Measurements from ENCODE around the gene TYW3. TPM values are rescaled to one million over a fixed set of nuclear protein-coding genes. Genes with fewer than 3 reads are reported as not detected.

The TYW3 gene
- total and polyA plus RNA-seq, 2 of the 13 experiments (the other 11 are each of a cell fraction or from before 2014, with no cell fraction given) = 17.6 to 45.8 TPM

DNA sequence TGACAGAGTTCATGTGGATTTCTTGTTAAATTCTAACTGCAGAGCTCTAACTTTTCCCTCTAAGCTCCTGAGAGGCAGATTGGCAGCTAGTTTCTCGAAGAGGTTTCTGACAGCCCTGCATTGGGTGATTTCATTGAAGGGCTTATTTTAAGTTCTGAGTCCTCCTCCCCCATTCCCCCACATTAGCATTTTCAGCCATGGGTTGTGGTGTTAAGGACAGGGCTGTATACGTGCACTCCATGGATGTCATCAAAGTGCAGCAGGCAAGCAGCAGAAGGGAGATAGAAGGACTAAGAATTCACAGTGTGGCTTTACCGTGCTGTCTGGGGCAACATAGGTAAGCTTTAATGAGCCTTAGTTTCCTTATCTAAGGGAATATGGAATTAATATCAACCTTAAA, 19.1 kb upstream of the TYW3 start:
- Histone ChIP-seq H2AFZ (ENCODE audit: low read length) (no peak overlapping the region), H3K79me2 (ENCODE audit: insufficient read depth, low read length) (peaks cover 2% of the 10 kb centered on the region), H3K9me3 (ENCODE audit: low read length) (no peaks in the 10 kb centered on the region), H3K4me3 (replicated peaks in 1 of 3; ENCODE audit: insufficient read depth in 1 of 3, low read depth in 2 of 3, low read length in 3 of 3) (no peak overlapping the region), H3K4me2 (ENCODE audit: low read depth, low read length) (no peak overlapping the region), H3K27ac (ENCODE audit: extremely low read length, insufficient read depth, low read length) (no peak overlapping the region), H3K27me3 (ENCODE audit: control insufficient read depth in 1 of 2, insufficient read depth in 2 of 2, low read length in 2 of 2) (no peaks in the 10 kb centered on the region), H4K20me1 (ENCODE audit: insufficient read depth, low read length) (peaks cover 3% of the 10 kb centered on the region; the same call in 1 of the 2 replicates), H3K9ac (ENCODE audit: insufficient read depth, low read depth, low read length) (no peak overlapping the region), H3K4me1 (ENCODE audit: insufficient read depth, low read length) (no peaks in the 10 kb centered on the region), H3K36me3 (replicated peaks in 1 of 2; ENCODE audit: control insufficient read depth in 1 of 2, insufficient read depth in 2 of 2, low read length in 2 of 2) (peaks cover 25 to 94% of the 10 kb centered on the region in 2 experiments)
- ATAC-seq (no peak), FAIRE-seq (no peak), DNase-seq (ENCODE audit: low spot score) (no peak)
- TF ChIP-seq PTBP1 (IDR thresholded peaks at IDR 0.05; ENCODE audit: low read depth, low read length, poor library complexity, severe bottlenecking) (no peak), ZNF367 (CRISPR knock-in tag; IDR thresholded peaks at IDR 0.05; ENCODE audit: borderline replicate concordance) (no peak), NCOA1 (CRISPR knock-in tag; IDR thresholded peaks at IDR 0.05) (no peak), STAG1 (CRISPR knock-in tag; IDR thresholded peaks at IDR 0.05) (no peak), SCMH1 (CRISPR knock-in tag; IDR thresholded peaks at IDR 0.05; ENCODE audit: borderline replicate concordance) (no peak), ZBTB21 (CRISPR knock-in tag; IDR thresholded peaks at IDR 0.05) (no peak), ZNF44 (CRISPR knock-in tag; IDR thresholded peaks at IDR 0.05) (no peak), ZNF709 (CRISPR knock-in tag; IDR thresholded peaks at IDR 0.05) (no peak), RXRB (CRISPR knock-in tag; IDR thresholded peaks at IDR 0.05; ENCODE audit: borderline replicate concordance) (no peak), HNRNPL (IDR thresholded peaks at IDR 0.05; ENCODE audit: low read depth, low read length) (no peak), E2F5 (CRISPR knock-in tag; conservative IDR thresholded peaks at IDR 0.05) (no peak), SMC3 (IDR thresholded peaks at IDR 0.05; ENCODE audit: low read length) (no peak), TBP (CRISPR knock-in tag; IDR thresholded peaks at IDR 0.05) (no peak), PAX8 (CRISPR knock-in tag; IDR thresholded peaks at IDR 0.05; ENCODE audit: borderline replicate concordance) (no peak), HMGXB4 (CRISPR knock-in tag; IDR thresholded peaks at IDR 0.05; ENCODE audit: borderline replicate concordance in 1 of 2, low read depth in 1 of 2) (no peak)
- in situ Hi-C loops (cut with HindIII; ENCODE audit: extremely low pct_ligation_motif_present, low pct_unique_long_range_greater_than_20kb) (no loop called here), intact Hi-C loops (cut with micrococcal nuclease; ENCODE audit: unreplicated experiment) (no loop called here)
- BruUV-seq (replicated peaks) = no TSS peak
- ChIA-PET POLR2A (interaction anchor here (2.2 kb wide), 1 partner anchor 18 kb away, joined by 11 read pairs; no protein-coding TSS in a partner anchor), CTCF (ENCODE audit: low intra/inter-chr PET ratio, low total read pairs) (no interaction called here)
- WGBS (ENCODE audit: low lambda C conversion rate) = 100% methylated on average over 3 of the region's 3 CpGs

Data from HepG2 (cell line).